Measurements from ENCODE around the gene HCK. TPM values are rescaled to one million over a fixed set of nuclear protein-coding genes. Genes with fewer than 3 reads are reported as not detected.

HCK gene
- total RNA-seq, 1 donor from 2014 or later, result not detected

DNA sequence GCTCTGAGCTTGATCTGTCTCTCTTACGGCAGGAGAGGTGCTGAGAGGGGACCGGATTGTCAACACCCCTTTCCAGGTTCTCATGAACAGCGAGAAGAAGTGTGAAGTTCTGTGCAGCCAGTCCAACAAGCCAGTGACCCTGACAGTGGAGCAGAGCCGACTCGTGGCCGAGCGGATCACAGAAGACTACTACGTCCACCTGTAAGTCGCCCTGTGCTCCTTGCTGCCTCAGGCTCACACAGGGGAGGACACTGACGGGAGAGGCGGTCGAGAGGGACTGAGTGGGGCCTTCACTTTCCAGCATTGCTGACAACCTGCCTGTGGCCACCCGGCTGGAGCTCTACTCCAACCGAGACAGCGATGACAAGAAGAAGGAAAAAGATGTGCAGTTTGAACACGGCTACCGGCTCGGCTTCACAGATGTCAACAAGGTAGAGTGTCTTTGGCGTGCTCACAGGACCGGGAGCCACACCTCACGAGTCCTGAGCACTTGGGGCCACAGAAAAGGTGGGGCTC, 89.5 kb downstream of the HCK start:
- Mint-ChIP-seq H3K4me3 (ENCODE audit: unreplicated experiment) (no peak overlapping the region), H3K27me3 (ENCODE audit: unreplicated experiment) (no peaks in the 10 kb centered on the region), H3K36me3 (ENCODE audit: unreplicated experiment) (peaks cover 57% of the 10 kb centered on the region), H3K4me1 (ENCODE audit: unreplicated experiment) (no peaks in the 10 kb centered on the region), H3K27ac (ENCODE audit: unreplicated experiment) (no peak overlapping the region), H3K9me3 (ENCODE audit: unreplicated experiment) (no peaks in the 10 kb centered on the region)
- TF ChIP-seq, protein P1, sequence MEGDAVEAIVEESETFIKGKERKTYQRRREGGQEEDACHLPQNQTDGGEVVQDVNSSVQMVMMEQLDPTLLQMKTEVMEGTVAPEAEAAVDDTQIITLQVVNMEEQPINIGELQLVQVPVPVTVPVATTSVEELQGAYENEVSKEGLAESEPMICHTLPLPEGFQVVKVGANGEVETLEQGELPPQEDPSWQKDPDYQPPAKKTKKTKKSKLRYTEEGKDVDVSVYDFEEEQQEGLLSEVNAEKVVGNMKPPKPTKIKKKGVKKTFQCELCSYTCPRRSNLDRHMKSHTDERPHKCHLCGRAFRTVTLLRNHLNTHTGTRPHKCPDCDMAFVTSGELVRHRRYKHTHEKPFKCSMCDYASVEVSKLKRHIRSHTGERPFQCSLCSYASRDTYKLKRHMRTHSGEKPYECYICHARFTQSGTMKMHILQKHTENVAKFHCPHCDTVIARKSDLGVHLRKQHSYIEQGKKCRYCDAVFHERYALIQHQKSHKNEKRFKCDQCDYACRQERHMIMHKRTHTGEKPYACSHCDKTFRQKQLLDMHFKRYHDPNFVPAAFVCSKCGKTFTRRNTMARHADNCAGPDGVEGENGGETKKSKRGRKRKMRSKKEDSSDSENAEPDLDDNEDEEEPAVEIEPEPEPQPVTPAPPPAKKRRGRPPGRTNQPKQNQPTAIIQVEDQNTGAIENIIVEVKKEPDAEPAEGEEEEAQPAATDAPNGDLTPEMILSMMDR (IDR thresholded peaks at IDR 0.05), result no peak
- no peak for DNase-seq (ENCODE audit: extremely low spot score, unreplicated experiment)

DNA sequence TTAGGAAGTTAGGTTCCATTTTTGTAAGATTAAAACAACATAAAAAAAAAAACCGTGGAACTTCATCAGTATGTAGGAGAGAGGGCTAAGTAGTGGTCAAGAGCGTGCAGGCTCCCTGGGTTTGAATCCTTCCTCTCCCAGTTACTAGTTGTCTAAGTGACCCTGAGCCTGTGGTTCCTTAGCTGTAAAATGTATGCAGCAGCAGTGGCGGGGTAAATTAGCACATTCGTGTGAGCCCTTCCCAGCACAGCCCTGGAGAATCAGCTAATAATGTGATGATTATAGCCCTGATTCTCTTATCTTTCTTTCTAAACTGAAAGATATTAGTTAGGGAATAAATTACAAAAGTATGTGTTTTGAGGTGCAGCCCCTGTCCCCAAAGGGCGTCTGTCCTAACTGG, 90.0 kb downstream of the HCK start:
- H3K4me1 Mint-ChIP-seq (ENCODE audit: unreplicated experiment), result no peaks in the 10 kb centered on the region
- H3K9me3 Mint-ChIP-seq (ENCODE audit: unreplicated experiment), result no peaks in the 10 kb centered on the region
- no peaks in the 10 kb centered on the region for H3K27me3 Mint-ChIP-seq (ENCODE audit: unreplicated experiment)
- TF ChIP-seq, protein P1 (IDR thresholded peaks at IDR 0.05), result no peak
- H3K4me3 Mint-ChIP-seq (ENCODE audit: unreplicated experiment), result no peak overlapping the region
- H3K27ac Mint-ChIP-seq (ENCODE audit: unreplicated experiment), result no peak overlapping the region
- H3K36me3 Mint-ChIP-seq (ENCODE audit: unreplicated experiment), result peaks cover 58% of the 10 kb centered on the region
- DNase-seq (ENCODE audit: extremely low spot score, unreplicated experiment), result no peak

DNA sequence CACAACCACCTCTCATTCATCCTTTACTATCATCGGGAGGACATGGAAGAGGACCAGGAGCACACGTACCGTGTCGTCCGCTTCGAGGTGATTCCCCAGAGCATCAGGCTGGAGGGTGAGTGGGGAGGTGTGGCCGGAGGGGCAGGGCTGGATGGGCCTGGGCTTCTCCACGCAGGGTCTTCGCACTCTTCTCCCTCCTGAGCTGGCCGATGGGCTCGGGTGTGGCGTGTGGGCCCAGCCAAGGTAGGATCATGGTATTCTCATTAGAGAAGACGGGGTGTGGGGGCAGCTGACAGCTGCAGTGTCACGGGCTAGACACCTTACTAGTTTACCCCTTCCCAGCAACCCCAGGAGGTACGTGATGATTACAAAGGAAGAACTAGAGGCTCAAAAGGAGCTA, 90.9 kb downstream of the HCK start:
- Mint-ChIP-seq H3K4me3 (ENCODE audit: unreplicated experiment) (no peak overlapping the region), H3K27me3 (ENCODE audit: unreplicated experiment) (no peaks in the 10 kb centered on the region), H3K9me3 (ENCODE audit: unreplicated experiment) (no peaks in the 10 kb centered on the region), H3K27ac (ENCODE audit: unreplicated experiment) (no peak overlapping the region), H3K36me3 (ENCODE audit: unreplicated experiment) (peaks cover 54% of the 10 kb centered on the region), H3K4me1 (ENCODE audit: unreplicated experiment) (no peaks in the 10 kb centered on the region)
- no peak for DNase-seq (ENCODE audit: extremely low spot score, unreplicated experiment)
- TF ChIP-seq, protein P1 (IDR thresholded peaks at IDR 0.05), result no peak

DNA sequence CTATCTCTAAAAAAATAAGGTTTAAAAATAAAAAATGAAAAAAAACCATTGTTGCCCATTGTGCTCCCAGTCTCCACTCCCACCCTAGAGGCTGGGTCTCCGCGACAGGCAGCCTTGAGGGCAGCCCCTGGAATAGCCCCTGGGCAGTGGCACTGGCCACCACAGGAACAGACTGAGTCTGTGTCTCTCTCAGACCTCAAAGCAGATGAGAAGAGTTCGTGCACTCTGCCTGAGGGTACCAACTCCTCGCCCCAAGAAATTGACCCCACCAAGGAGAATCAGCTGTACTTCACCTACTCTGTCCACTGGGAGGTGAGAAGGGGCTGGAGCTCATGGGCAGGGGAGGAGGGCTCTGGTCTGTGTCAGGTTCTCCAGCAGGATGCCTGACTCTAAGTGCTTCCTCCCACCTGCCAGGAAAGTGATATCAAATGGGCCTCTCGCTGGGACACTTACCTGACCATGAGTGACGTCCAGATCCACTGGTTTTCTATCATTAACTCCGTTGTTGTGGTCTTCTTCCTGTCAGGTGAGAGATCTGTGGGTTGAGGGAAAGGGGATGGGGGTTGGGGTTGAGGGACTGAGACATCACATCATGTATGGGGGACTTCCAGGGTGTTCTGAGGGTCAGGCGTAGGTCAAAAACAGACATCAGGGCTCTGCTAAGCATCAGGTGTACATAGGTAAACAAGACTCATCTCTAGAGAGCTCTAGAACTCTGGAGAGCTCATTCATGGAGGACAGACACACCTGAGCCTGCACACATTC, 93.0 kb downstream of the HCK start:
- no peak for DNase-seq (ENCODE audit: extremely low spot score, unreplicated experiment)
- Mint-ChIP-seq H3K36me3 (ENCODE audit: unreplicated experiment) (peaks cover 54% of the 10 kb centered on the region), H3K27ac (ENCODE audit: unreplicated experiment) (no peak overlapping the region), H3K9me3 (ENCODE audit: unreplicated experiment) (no peaks in the 10 kb centered on the region), H3K27me3 (ENCODE audit: unreplicated experiment) (no peaks in the 10 kb centered on the region), H3K4me1 (ENCODE audit: unreplicated experiment) (no peaks in the 10 kb centered on the region), H3K4me3 (ENCODE audit: unreplicated experiment) (no peak overlapping the region)
- TF ChIP-seq, protein P1 (IDR thresholded peaks at IDR 0.05), result no peak

DNA sequence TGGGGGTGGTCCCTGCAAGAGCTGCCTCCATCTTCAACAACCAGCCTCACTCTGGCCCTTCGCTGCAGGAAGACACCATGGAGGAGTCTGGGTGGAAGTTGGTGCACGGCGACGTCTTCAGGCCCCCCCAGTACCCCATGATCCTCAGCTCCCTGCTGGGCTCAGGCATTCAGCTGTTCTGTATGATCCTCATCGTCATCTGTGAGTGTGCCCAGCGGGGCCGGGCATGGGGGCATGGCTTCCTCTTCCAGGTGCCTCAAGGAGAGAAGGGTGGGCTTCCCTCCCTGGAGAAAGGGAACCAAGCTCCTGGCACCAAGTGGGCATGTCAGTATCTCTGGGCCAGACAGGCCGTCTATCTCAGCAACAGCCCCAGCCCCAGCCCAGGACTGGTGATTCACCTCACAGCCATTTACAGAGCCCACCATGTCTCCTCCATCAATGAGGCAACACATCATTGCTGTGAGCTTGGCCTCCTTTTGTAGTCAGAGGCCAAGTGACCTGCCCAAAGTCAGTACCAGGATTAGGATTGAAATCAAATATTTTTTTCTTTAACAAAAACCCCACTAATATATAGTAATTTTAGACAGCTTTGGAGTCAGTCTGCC, 97.6 kb downstream of the HCK start:
- Mint-ChIP-seq H3K4me1 (ENCODE audit: unreplicated experiment) (no peaks in the 10 kb centered on the region), H3K27me3 (ENCODE audit: unreplicated experiment) (no peaks in the 10 kb centered on the region), H3K27ac (ENCODE audit: unreplicated experiment) (no peak overlapping the region), H3K36me3 (ENCODE audit: unreplicated experiment) (peaks cover 50% of the 10 kb centered on the region), H3K4me3 (ENCODE audit: unreplicated experiment) (no peak overlapping the region), H3K9me3 (ENCODE audit: unreplicated experiment) (no peaks in the 10 kb centered on the region)
- TF ChIP-seq, protein P1 (IDR thresholded peaks at IDR 0.05), result no peak
- no peak for DNase-seq (ENCODE audit: extremely low spot score, unreplicated experiment)
